Central memory CD4-positive, alpha-beta T cell (primary cell): ENCODE data around the gene RPSA.
"Not testable (repeated sequence)": the region's sequence is repeated elsewhere in the genome, so short reads cannot be mapped to it uniquely, and the experiment has no call there.

ENCODE experiments used
- DNase-seq: peaks from one replicate; pipeline ENCODE4 v3.0.0; 2022
- total RNA-seq, 3 experiments: gene quantifications; one replicate each; lab custom pipeline; 2026; lab: John Stamatoyannopoulos, UW

The RPSA gene
- total RNA-seq = 425 to 1,320 (median 1,216) reads per million in 3 experiments

DNA sequence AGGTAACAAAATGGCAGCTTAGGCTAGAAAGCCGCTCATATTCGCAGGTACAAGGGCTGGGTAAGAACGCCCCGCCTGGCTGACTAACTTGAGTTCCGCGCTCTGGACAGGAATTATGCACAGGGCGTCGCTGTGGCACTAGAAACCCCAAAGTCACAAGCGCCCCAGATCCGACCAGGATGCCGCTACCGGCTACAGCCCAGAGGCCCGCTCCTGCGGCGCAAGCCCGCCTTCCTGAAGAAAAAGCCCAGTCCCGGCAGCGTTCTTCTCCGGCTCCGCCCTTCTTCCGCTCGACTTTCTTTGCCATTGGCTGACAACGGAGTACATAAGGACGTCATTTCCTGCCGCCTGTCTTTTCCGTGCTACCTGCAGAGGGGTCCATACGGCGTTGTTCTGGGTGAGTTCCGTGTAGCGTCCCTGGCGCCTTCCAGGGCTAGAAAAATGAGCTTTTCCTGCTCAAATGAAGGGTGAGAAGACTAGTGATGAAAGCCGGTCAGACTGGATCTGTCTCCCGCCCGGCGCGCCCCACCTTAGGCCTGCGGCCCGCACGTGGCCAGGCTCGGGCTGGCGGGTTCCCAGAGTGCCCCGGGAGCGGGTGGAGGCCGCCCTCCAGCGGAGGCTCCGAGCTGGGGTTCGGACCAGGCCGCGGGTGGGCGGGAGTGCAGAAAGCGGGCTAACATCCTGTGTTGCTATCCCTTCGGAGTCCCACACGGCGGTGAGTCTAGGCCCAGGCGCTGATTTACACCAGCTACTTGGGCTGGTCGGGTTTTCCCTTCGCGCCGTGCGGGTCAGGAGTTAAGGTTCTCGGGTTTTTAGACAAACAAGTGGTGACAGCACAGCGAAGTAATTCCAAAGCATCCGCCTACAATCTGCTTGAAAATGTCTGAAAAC lies at the start of gene RPSA:
Gene RPSA (plus strand): TSS at position 353 of the 891 bp plus-strand sequence. CDS start 934 bp downstream, outside the sequence.
- peak; percentile 99 for DNase-seq

DNA sequence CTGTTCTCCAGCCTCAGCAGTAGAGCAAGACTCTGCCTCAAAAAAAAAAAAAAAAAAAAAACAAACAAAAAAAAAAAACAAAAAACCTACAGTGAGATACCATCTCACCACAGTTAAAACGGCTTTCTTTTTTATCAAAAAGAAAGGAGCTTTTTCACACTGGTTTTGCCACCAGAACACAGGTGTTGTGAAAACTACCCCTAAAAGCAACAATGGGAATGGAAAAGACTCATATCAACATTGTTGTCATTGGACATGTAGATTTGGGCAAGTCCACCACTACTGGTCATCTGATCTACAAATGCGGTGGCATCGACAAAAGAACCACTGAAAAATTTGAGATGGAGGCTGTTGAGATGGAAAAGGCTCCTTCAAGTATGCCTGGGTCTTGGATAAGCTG lies 48.2 kb upstream of the RPSA start:
- no peak for DNase-seq

- peak; percentile 65 for DNase-seq
These were observed 45.1 kb upstream of the RPSA start for GRCh38 chr3:39361252-39361927.

GRCh38 chr3:39362192-39362591 lies 44.3 kb upstream of the RPSA start:
- DNase-seq = no peak

DNA sequence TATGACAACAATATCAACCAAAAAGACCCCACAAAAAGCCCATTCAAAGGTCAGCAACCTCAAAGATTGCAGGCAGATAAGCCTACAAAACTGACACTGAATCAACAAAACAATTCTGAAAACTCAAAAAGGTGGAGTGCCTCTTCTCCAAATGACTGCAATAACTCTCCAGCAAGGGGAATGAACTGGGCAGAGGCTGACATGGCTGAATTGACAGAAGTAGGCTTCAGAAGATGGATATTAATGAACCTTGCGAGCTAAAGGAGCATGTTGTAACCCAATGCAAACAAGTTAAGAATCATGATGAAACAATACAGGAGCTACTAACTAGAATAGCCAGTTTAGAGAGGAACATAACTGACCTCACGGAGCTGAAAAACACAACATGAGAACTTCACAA lies 43.7 kb upstream of the RPSA start:
- no peak for DNase-seq

- DNase-seq = not testable (repeated sequence)
These were observed 36.1 kb upstream of the RPSA start for GRCh38 chr3:39370450-39370849.

GRCh38 chr3:39372833-39373232 lies 33.7 kb upstream of the RPSA start:
- no peak for DNase-seq

GRCh38 chr3:39376959-39377634 lies 29.4 kb upstream of the RPSA start:
- no peak for DNase-seq

- peak; percentile 52 for DNase-seq
These were observed 28.4 kb upstream of the RPSA start for GRCh38 chr3:39378088-39378487.

- DNase-seq = no peak
These were observed 27.4 kb upstream of the RPSA start for GRCh38 chr3:39378957-39379777.

DNA sequence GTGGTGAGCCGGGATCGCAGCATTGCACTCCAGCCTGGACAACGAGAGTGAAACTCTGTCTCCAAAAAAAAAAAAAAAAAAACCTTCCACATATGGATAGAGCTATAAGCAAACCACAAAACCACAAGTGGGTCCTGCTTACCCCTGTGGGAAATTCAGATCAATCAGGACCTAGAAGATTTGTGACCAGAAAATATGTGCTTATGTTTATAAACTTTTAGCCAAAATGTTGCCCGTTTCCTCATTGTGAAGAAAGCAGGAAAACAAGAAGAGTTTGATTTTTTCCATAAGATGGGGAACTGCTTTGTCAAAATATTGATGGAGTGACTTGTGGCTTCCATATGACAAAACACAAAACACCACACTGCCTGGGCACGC lies 26.8 kb upstream of the RPSA start:
- DNase-seq = no peak

- no peak for DNase-seq
These were observed 25.1 kb upstream of the RPSA start for GRCh38 chr3:39381432-39381831.

- peak; percentile 84 for DNase-seq
These were observed 23.3 kb upstream of the RPSA start, which contains the start of gene SLC25A38 for GRCh38 chr3:39383045-39383880. Gene SLC25A38, plus strand, starts transcription at chr3:39383370. Its CDS starts 355 bp downstream, at chr3:39383725.

DNA sequence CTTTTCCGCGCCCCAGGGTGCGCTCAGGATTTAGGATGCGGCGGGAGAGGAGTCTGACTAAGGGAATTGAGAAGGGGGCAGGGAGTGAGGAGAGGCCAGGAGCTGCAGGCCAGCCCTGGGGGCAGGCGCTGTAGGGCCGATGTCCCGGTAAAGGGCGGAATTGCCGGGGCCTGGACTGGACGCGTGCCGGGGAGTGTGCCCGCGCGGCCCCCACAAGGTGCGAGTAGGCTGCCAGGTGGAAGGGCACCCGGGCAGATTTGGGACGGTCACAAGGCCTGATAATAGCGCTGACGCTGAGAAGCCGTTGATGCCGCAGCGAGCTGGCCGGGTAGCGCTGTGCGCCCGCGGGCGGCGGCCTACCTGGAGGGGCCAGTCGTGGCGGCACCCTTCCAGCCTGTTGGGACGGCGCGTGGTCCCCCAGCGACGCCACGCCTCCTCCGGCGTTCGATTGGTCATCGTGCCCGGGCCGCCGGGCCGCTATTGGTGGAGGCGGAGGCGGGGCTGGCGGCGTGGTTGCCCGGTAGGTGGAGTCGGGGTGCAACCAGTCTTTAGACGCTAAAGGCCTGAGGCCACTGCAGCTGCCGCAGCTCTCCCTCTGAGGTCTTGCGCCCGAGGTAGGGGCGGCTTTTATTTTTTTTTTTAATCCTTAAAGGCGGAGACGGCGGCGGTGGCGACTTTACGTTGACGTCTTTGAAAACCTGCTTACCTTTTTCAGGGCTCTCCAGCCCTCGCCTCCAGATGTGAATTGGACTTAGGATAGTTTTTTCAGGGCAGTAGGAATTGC lies 22.4 kb upstream of the RPSA start:
- peak; percentile 92 for DNase-seq

DNA sequence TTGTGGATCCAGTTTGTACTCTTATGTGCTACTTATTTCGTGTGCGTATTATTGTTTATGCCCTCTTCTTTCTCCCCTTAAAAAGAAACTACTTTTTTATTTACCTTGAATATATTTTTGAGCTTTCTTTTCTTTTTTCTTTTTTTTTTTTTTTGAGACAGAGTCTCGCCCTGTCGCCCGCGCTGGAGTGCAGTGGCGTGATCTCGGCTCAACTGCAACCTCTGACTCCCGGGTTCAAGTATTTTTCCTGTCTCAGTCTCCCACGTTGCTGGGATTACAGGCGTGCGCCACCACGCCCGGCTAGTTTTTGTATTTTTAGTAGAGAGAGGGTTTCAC lies 21.9 kb upstream of the RPSA start:
- no peak for DNase-seq

- DNase-seq = no peak
These were observed 20.9 kb upstream of the RPSA start for GRCh38 chr3:39385456-39386090.

DNA sequence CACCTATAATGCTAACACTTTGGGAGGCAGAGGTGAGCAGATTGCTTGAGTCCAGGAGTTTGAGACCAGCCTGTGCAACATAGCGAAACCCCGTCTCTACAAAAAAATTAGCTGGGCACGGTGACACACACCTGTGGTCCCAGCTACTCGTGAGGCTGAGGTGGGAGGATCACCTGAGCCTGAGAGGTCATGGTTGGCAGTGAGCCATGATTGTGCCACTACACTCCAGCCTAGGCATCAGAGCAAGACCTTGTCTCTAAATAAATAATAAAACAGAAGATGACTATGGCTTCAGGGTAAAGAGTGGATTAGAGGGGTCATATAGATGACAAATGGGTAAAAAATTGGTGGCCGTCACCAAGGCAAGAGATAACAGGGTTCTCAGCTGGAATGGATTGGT lies 20.2 kb upstream of the RPSA start:
- DNase-seq = no peak

DNA sequence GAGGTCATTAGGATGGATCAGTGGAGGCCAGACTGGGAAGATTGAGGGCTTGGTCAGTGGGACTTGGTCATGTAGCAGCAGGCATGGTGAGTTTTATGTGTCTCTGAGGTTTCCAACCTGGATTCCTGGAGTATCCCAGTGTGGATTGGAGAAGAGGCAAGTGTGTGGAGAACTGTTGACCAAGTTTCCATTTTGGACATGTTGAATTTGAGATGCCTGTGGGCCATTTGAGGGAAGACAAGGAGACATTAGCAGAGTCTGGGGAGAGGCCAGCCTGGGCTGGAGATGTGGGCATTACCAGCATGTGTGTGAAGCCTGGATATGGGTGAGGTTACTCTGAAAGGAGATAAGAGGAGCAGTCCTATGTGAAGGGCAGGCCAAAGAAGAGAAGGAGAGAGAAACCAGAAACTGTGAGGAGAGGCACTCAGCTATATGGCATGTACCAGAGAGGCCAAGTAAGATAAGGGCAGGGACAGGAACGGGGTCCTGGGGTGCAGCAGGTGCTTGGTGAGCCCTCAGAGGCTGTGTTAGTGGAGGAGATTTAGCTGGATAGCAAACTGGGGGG lies 19.0 kb upstream of the RPSA start:
- DNase-seq = no peak

GRCh38 chr3:39388153-39388552 lies 18.4 kb upstream of the RPSA start:
- no peak for DNase-seq

DNA sequence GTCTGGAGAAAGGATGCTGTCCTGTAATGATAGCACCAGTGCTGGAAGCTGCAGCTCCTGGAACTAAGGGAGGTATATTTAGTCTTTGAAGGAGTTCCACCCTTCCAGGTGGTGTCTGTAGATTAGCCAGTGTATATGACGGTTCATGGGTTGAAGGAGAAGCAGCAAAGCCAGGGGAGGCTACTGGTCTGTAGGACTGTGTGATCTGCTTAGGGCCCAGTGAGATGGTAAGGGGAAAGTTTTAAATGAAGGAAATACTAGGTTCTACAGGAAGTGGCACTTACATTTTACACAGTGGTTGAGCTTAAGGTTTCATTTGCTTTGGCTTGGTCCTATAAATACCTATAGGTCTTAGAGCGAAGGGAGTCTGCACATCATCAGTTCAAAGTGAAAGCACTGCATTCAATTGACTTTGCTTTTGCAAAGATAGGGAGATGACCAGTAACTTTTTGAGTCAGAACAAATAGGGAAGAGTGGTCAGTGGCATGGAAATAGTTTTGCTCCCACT lies 17.7 kb upstream of the RPSA start:
- DNase-seq = no peak
